Kidney (tissue), 14 donors: ENCODE measurements around the gene DCHS1. TPM values are rescaled to one million over a fixed set of nuclear protein-coding genes. Genes with fewer than 3 reads are reported as not detected.

Experiments
- DNase-seq, 5 donors: peaks; one replicate each; pipeline ENCODE4 v3.0.0-alpha.2; 2013 to 2020
- FAIRE-seq: peaks from 2 replicates; lab custom pipeline; 2012; peaks lifted over from hg19 to GRCh38; lab: Jason Lieb, UNC
- H3K27ac ChIP-seq, 2 donors: one replicate each; pipeline ENCODE4 v1.7.0; 2013; ENCODE audit warnings: low read depth in 2 of 2, low read length in 2 of 2, inconsistent platforms in 1 of 2
- H3K27me3 ChIP-seq: one replicate; pipeline ENCODE4 v1.7.1; 2013; ENCODE audit warnings: low read length, inconsistent platforms; ENCODE audit not compliant: control insufficient read depth, insufficient read depth
- H3K36me3 ChIP-seq, 3 donors: one replicate each; pipeline versions ENCODE4 v1.7.0 to v1.7.1; 2013; ENCODE audit warnings: low read length in 3 of 3, control low read depth in 1 of 3, inconsistent platforms in 1 of 3; ENCODE audit not compliant: insufficient read depth in 3 of 3, control insufficient read depth in 2 of 3
- H3K4me1 ChIP-seq, 3 donors: one replicate each; pipeline versions ENCODE4 v1.7.0 to v1.7.1; 2013; ENCODE audit warnings: low read length in 3 of 3, inconsistent platforms in 1 of 3, low read depth in 1 of 3; ENCODE audit not compliant: control insufficient read depth in 2 of 3, insufficient read depth in 2 of 3
- H3K4me3 ChIP-seq, 3 donors: one replicate each; pipeline versions ENCODE4 v1.7.0 to v1.8.1; 2013; ENCODE audit warnings: low read length in 3 of 3, control low read depth in 1 of 3, inconsistent platforms in 1 of 3
- H3K9ac ChIP-seq, 3 donors: one replicate each; pipeline versions ENCODE4 v1.7.0 to v1.7.1; 2013; ENCODE audit warnings: low read length in 3 of 3, control low read depth in 1 of 3, inconsistent platforms in 1 of 3
- H3K9me3 ChIP-seq, 3 donors: one replicate each; pipeline versions ENCODE4 v1.7.0 to v1.7.1; 2013; ENCODE audit warnings: low read length in 3 of 3, control low read depth in 1 of 3, inconsistent platforms in 1 of 3; ENCODE audit not compliant: control insufficient read depth in 2 of 3, insufficient read depth in 1 of 3
- CTCF ChIP-seq: IDR thresholded peaks from 3 replicates; pipeline ENCODE4 v1.5.1; 2012; ENCODE audit warnings: mild to moderate bottlenecking, moderate library complexity, borderline replicate concordance; ENCODE audit not compliant: insufficient read depth; ENCODE audit errors: extremely low read depth
- intact Hi-C: fragments of 100-400 bp; cut with DNase I; formaldehyde crosslinking; loops from one replicate; pipeline ENCODE4 v1.11.1; 2022
- polyA plus RNA-seq: library from polyadenylated mRNA; stranded (reverse); fragments of 350-450 nt; fragmentation: Illumina TruSeq; extraction: RNeasy Lipid Tissue Mini Kit (QIAGEN cat#74804); gene quantifications from one replicate; pipeline ENCODE4 v1.2.3, GENCODE V29; 2014; ENCODE audit warnings: low read depth, low replicate concordance; ENCODE audit not compliant: insufficient read depth
- total RNA-seq: library from RNA; stranded (reverse); fragmentation: NEBNext Ultra II Directional; extraction: Animal tissue kit (Norgen Biotek cat#: 25700); gene quantifications from one replicate; pipeline ENCODE4 v1.2.1, GENCODE V29; 2021
- donor health status: control.
- donor health status: control.
- donor health status: control.
- donor health status: control.
- donor health status: control.
- donor health status: DM: yes; HTN: yes; CAD: no.
- donor health status: Normal renal cell carcinoma (clear cell type).

The DCHS1 gene
- total and polyA plus RNA-seq, 2 donors from 2014 or later: 2.4 to 17.0 TPM

DNA sequence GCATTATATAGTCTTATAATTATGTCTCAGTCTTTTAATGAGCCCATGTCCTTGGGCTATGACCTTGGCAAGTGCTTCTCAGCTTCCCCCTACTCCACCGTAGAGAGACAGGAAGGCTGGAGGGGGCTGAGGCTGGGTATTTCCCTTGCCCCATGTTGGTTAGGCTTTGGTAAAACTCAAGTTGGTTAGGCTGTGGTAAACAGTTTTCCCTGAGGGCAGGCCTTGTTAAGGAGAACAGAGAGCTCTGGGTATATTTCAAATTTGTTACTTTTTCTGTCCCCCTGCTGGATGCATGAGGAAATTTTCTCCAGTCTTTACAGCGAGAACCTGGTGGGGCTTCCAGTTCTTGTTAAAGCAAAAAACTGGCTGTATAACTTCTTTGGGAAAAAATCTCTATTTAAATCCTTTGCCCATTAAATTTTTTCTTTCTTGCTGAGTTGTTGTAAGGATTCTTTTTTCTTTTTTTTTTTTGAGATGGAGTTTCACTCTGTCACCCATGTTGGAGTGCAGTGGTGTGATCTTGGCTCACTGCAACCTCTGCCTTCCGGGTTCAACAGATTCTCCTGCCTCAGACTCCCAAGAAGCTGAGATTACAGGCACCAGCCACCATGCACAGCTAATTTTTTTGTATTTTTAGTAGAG lies 12.2 kb upstream of the DCHS1 start:
- Histone ChIP-seq H3K27ac (no peak overlapping the region), H3K36me3 (no peaks in the 10 kb centered on the region), H3K9ac (no peak overlapping the region), H3K4me3 (no peak overlapping the region), H3K4me1 (peaks cover 0 to 3% (median 0%) of the 10 kb centered on the region in 3 donors), H3K9me3 (no peaks in the 10 kb centered on the region), H3K27me3 (no peaks in the 10 kb centered on the region)
- FAIRE-seq: no peak
- peak in 1 of 5 donors; percentile 30 for DNase-seq
- intact Hi-C loops: no loop called here
- TF ChIP-seq CTCF: peak; percentile 18

- Histone ChIP-seq H3K4me3 (no peak overlapping the region), H3K27ac (no peak overlapping the region), H3K9me3 (no peaks in the 10 kb centered on the region), H3K36me3 (no peaks in the 10 kb centered on the region), H3K27me3 (no peaks in the 10 kb centered on the region), H3K4me1 (peaks cover 0 to 3% (median 0%) of the 10 kb centered on the region in 3 donors), H3K9ac (no peak overlapping the region)
- FAIRE-seq (no peak), DNase-seq (no peak)
- intact Hi-C loops: no loop called here
- TF ChIP-seq CTCF: no peak
Observed at GRCh38 chr11:6666302-6667183, 10.9 kb upstream of the DCHS1 start.

DNA sequence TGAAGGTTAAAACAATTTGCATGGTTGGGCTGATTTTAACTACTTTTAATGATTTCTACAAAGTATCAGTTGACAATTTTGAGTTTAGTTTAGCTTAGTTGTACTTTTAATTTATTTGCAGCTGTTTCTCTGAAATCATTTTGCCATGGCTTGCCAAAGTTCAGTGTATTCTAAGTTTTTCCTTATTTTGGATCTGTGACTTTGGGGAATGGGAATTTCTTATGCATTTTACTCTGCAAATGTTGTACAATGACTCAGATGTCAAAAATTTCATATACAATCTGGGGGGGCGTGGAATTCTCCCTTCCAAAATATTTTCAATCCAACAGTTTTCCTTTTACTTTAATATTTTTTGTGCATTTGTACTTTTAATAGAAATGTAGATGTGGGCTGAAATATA lies 8.9 kb upstream of the DCHS1 start:
- intact Hi-C loops: no loop called here
- H3K4me3 ChIP-seq: no peak overlapping the region
- no peak for TF ChIP-seq CTCF
- no peak overlapping the region for H3K27ac ChIP-seq
- DNase-seq: no peak
- no peaks in the 10 kb centered on the region for H3K9me3 ChIP-seq
- H3K36me3 ChIP-seq: no peaks in the 10 kb centered on the region
- H3K4me1 ChIP-seq: peaks cover 0 to 3% (median 0%) of the 10 kb centered on the region in 3 donors
- no peak overlapping the region for H3K9ac ChIP-seq
- H3K27me3 ChIP-seq: no peaks in the 10 kb centered on the region
- no peak for FAIRE-seq
